Adrenal gland (tissue), 12 donors: ENCODE data around the gene DISP1. TPM values are rescaled to one million over a fixed set of nuclear protein-coding genes. Genes with fewer than 3 reads are reported as not detected.

Source experiments
- DNase-seq, 7 donors: peaks; one replicate each; pipeline ENCODE4 v3.0.0-alpha.2; 2019 to 2020
- H3K27ac ChIP-seq, 5 donors: fragments of 200-600 bp; sonication (generic) in 4 of 5; 1 replicate in 3 of 5; 2 replicates in 2 of 5; pipeline versions ENCODE4 v1.5.1 to v1.8.0; 2016 to 2020; ENCODE audit warnings: mild to moderate bottlenecking in 1 of 5
- H3K27me3 ChIP-seq: fragments of 200-600 bp; 2 replicates; pipeline ENCODE4 v1.8.0; 2021
- H3K36me3 ChIP-seq, 2 donors: fragments of 200-600 bp; replicated peaks in 1 of 2; 1 replicate in 1 of 2; 2 replicates in 1 of 2; pipeline versions ENCODE4 v1.5.1 to v1.8.0; 2018 to 2022
- H3K4me1 ChIP-seq, 2 donors: fragments of 200-600 bp; replicated peaks in 1 of 2; 1 replicate in 1 of 2; 2 replicates in 1 of 2; pipeline versions ENCODE4 v1.5.1 to v1.8.0; 2018 to 2021
- H3K4me3 ChIP-seq, 4 donors: fragments of 200-600 bp; sonication (generic) in 3 of 4; one replicate each; pipeline ENCODE4 v1.5.1; 2016 to 2018
- H3K9me3 ChIP-seq, 3 donors: fragments of 200-600 bp; sonication (generic) in 1 of 3; replicated peaks in 1 of 3; 1 replicate in 2 of 3; 2 replicates in 1 of 3; pipeline versions ENCODE4 v1.5.1 to v1.8.0; 2016 to 2021
- POLR2A ChIP-seq, 2 donors: fragments of 450-650 bp; IDR thresholded peaks; one replicate each; pipeline ENCODE4 v1.6.1; 2017; ENCODE audit warnings: antibody characterized with exemption in 2 of 2, mild to moderate bottlenecking in 2 of 2, moderate library complexity in 1 of 2
- WGBS, 4 donors: extraction: QIAGEN DNeasy Blood & Tissue Kit in 2 of 4; methylation state at CpG; one replicate each; pipeline versions ENCODE4 v1.1.5 to v1.1.7; 2013 to 2017; 5-methylcytosine and 5-hydroxymethylcytosine counted together
- intact Hi-C, 2 donors: fragments of 100-400 bp; cut with DNase I; formaldehyde crosslinking; loops; one replicate each; pipeline versions ENCODE4 v1.14.1 to v1.15.0; 2022 to 2023
- polyA plus RNA-seq, 3 donors: library from polyadenylated mRNA; stranded (reverse); fragments of 200-250 nt in 2 of 3; fragments of 350-450 nt in 1 of 3; fragmentation: Illumina TruSeq in 1 of 3; extraction: RNeasy Lipid Tissue Mini Kit (QIAGEN cat#74804) in 1 of 3; gene quantifications; one replicate each; pipeline ENCODE4 v1.2.3, GENCODE V29; 2013 to 2014
- total RNA-seq, 9 donors: library from RNA; depleted of rRNA in 4 of 9; stranded (reverse); fragments of >200 nt in 4 of 9; fragments of 120-200 nt in 1 of 9; fragmentation: NEBNext Ultra II Directional in 1 of 9; extraction: Animal tissue kit (Norgen Biotek cat#: 25700) in 1 of 9; gene quantifications; one replicate each; pipeline versions ENCODE4 v1.1.0 to v1.2.4, GENCODE V29; 2013 to 2023
- TF ChIP-seq, protein P1 (sequence below), 6 experiments: fragments of 450-650 bp in 4 of 6; fragments of 200-600 bp in 2 of 6; sonication (generic) in 1 of 6; IDR thresholded peaks; 1 replicate in 5 of 6; 2 replicates in 1 of 6; pipeline versions ENCODE4 v1.5.1 to v1.8.0; 2016 to 2021; ENCODE audit warnings: antibody characterized with exemption in 6 of 6, mild to moderate bottlenecking in 2 of 6, moderate library complexity in 1 of 6
- donor health status: healthy with polysubstance abuse.
- donor health status: Bipolar disorder and iron deficiency.
- donor health status: DM: yes; HTN: yes; CAD: no.
- donor health status: DM: no; HTN: no; CAD: no.
- donor health status: DM: no; HTN: no; CAD: no.
- donor health status: DM: yes; HTN: yes; CAD: no.

Gene DISP1
- total and polyA plus RNA-seq, 12 donors, result 6.8 to 25.4 (median 16.0) TPM

DNA sequence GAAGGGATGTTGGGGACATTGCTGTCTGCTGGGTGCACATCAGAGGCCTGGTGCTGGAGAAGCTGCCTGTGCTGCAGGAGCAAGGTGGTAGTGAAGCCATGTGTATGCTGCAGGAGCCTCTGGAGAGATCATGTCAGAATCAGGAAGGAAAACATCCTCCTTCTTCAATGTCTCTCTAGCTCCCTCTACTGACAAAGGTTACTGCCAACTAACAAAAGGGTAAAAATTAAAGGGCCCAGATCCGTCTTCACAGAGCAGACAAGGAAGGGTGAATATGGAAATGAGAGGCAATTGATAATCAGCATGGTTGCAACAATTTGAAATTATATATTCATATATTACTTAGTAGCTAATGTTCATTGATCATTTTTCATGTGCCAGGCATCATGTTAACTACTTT, 45.7 kb upstream of the DISP1 start:
- WGBS, 4 donors, result 52 to 71% (median 64%) methylated on average over 1 of the region's 1 CpG
- TF ChIP-seq, protein P1, sequence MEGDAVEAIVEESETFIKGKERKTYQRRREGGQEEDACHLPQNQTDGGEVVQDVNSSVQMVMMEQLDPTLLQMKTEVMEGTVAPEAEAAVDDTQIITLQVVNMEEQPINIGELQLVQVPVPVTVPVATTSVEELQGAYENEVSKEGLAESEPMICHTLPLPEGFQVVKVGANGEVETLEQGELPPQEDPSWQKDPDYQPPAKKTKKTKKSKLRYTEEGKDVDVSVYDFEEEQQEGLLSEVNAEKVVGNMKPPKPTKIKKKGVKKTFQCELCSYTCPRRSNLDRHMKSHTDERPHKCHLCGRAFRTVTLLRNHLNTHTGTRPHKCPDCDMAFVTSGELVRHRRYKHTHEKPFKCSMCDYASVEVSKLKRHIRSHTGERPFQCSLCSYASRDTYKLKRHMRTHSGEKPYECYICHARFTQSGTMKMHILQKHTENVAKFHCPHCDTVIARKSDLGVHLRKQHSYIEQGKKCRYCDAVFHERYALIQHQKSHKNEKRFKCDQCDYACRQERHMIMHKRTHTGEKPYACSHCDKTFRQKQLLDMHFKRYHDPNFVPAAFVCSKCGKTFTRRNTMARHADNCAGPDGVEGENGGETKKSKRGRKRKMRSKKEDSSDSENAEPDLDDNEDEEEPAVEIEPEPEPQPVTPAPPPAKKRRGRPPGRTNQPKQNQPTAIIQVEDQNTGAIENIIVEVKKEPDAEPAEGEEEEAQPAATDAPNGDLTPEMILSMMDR (IDR thresholded peaks at IDR 0.05), result no peak
- TF ChIP-seq POLR2A (IDR thresholded peaks at IDR 0.05), result no peak
- Histone ChIP-seq H3K4me3 (no peak overlapping the region), H3K4me1 (no peaks in the 10 kb centered on the region), H3K27me3 (no peaks in the 10 kb centered on the region), H3K27ac (no peak overlapping the region), H3K9me3 (no peaks in the 10 kb centered on the region), H3K36me3 (no peaks in the 10 kb centered on the region)
- DNase-seq, result no peak
- intact Hi-C loops, result no loop called here

DNA sequence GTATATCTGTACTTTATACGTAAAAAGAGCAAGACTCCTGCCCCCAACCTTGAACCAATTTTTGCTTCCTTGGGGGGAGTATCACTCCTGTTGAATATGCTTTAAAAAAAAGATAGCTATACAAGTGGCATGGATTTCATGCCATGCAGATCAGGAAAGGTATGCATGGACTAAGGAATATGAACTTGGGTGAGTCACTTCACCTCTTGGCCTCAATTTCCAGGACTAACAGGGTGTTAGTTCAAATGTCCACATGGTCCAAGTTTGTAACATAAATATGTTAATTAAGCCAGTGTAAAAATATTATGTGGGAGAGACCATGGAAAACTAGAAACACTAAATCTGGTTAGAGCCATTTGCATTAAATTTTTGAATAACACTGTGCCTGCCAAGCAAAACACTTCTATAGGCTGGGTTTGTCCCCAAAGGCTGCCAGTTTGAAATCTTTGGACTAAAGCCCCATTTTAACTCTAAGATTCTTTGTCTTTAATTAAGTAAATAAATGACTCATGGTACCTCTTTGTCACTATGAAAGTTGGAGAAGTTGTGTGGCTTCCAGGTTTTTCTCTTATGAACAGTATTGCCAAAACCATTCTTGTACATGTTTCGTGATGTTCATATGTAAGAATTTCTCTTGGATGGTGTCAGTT, 44.7 kb upstream of the DISP1 start:
- 65 to 81% (median 67%) methylated on average over 2 of the region's 2 CpGs for WGBS, 4 donors
- DNase-seq, result no peak
- no peaks in the 10 kb centered on the region for H3K27me3 ChIP-seq
- no peaks in the 10 kb centered on the region for H3K36me3 ChIP-seq
- no peak overlapping the region for H3K27ac ChIP-seq
- H3K4me3 ChIP-seq, result no peak overlapping the region
- intact Hi-C loops, result no loop called here
- H3K4me1 ChIP-seq, result no peaks in the 10 kb centered on the region
- no peaks in the 10 kb centered on the region for H3K9me3 ChIP-seq
- TF ChIP-seq, protein P1 (IDR thresholded peaks at IDR 0.05), result no peak
- no peak for TF ChIP-seq POLR2A (IDR thresholded peaks at IDR 0.05)

DNA sequence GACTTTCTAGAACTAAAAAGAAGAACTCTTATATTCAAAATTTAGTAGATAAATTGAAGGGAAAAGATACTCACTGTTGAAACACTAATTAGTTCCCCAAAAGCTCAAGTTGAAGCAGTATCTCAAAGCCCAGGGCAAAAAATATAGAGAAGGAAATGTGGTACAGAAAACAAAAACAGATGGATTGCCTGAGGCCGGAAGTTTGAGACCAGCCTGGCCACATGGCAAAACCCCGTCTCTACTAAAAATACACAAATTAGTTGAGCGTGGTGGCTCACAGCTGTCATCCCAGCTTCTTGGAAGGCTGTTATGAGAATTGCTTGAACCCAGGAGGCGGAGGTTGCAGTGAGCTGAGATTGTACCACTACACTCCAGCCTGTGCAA, 41.9 kb upstream of the DISP1 start:
- Histone ChIP-seq H3K4me1 (no peaks in the 10 kb centered on the region), H3K9me3 (no peaks in the 10 kb centered on the region), H3K36me3 (no peaks in the 10 kb centered on the region), H3K4me3 (no peak overlapping the region), H3K27me3 (no peaks in the 10 kb centered on the region), H3K27ac (peak overlapping the region in 2 of 5 donors; percentile 56 to 65)
- TF ChIP-seq, protein P1 (IDR thresholded peaks at IDR 0.05), result no peak
- TF ChIP-seq POLR2A (IDR thresholded peaks at IDR 0.05), result no peak
- WGBS, 4 donors, result 59 to 66% (median 64%) methylated on average over 4 of the region's 4 CpGs
- peak in 1 of 7 donors; percentile 14 for DNase-seq
- intact Hi-C loops, result no loop called here

DNA sequence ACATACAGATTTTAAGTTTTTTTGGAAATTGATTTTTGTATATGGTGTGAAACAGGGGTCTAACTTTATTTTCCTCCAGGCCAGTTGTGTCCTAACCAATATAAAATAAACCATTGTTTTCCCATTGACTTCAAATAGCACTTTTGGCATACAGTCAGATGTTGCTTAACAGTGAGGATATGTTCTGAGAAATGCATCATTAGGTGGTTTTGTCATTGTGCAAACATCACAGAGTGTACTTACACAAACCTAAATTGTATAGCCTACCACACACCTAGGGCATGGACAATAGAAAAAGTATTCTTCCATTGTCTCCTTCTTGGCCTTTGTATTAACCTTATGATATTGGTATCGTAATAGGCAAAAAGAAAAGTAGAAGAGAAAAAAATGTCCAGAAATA, 37.4 kb upstream of the DISP1 start:
- no peak overlapping the region for H3K4me3 ChIP-seq
- DNase-seq, result no peak
- intact Hi-C loops, result no loop called here
- peaks cover 11% of the 10 kb centered on the region for H3K27me3 ChIP-seq
- no peaks in the 10 kb centered on the region for H3K9me3 ChIP-seq
- no peaks in the 10 kb centered on the region for H3K4me1 ChIP-seq
- TF ChIP-seq POLR2A (IDR thresholded peaks at IDR 0.05), result no peak
- TF ChIP-seq, protein P1 (IDR thresholded peaks at IDR 0.05), result no peak
- H3K36me3 ChIP-seq, result no peaks in the 10 kb centered on the region
- WGBS, 4 donors, result 88 to 95% (median 93%) methylated on average over 1 of the region's 1 CpG
- H3K27ac ChIP-seq, result no peak overlapping the region
